GM19397 (cell line): ENCODE measurements around the gene TGM1.

Experiments
- ATAC-seq: cut with Tn5 transposase; IDR thresholded peaks from one replicate; pipeline ENCODE4 v1.9.1; 2021; ENCODE audit warnings: mild to moderate bottlenecking, moderate library complexity; ENCODE audit not compliant: unreplicated experiment

Gene TGM1

GRCh38 chr14:24292118-24292807, 29.3 kb upstream of the TGM1 start:
- ATAC-seq: no peak

- ATAC-seq: no peak
Measured at GRCh38 chr14:24291446-24292117, 28.6 kb upstream of the TGM1 start.

GRCh38 chr14:24290746-24291145, 27.8 kb upstream of the TGM1 start:
- no peak for ATAC-seq

- ATAC-seq: no peak
Measured at GRCh38 chr14:24289649-24290280, 26.8 kb upstream of the TGM1 start.

- no peak for ATAC-seq
Measured at GRCh38 chr14:24286996-24287395, 24.0 kb upstream of the TGM1 start.

GRCh38 chr14:24285351-24285750, 22.4 kb upstream of the TGM1 start:
- ATAC-seq: no peak

GRCh38 chr14:24284501-24285035, 21.6 kb upstream of the TGM1 start:
- ATAC-seq: no peak

GRCh38 chr14:24283796-24284460, 21.0 kb upstream of the TGM1 start:
- ATAC-seq: no peak

- ATAC-seq: no peak
Measured at GRCh38 chr14:24282736-24283135, 19.8 kb upstream of the TGM1 start.

- no peak for ATAC-seq
Measured at GRCh38 chr14:24281636-24282035, 18.7 kb upstream of the TGM1 start.

GRCh38 chr14:24280797-24281460, 18.0 kb upstream of the TGM1 start:
- no peak for ATAC-seq

- ATAC-seq: peak; percentile 64
Measured at GRCh38 chr14:24279301-24280186, 16.6 kb upstream of the TGM1 start.

GRCh38 chr14:24278424-24278823, 15.4 kb upstream of the TGM1 start:
- no peak for ATAC-seq

- no peak for ATAC-seq
Measured at GRCh38 chr14:24277606-24278321, 14.8 kb upstream of the TGM1 start.

- no peak for ATAC-seq
Measured at GRCh38 chr14:24277071-24277470, 14.1 kb upstream of the TGM1 start.

GRCh38 chr14:24274101-24274543, 11.1 kb upstream of the TGM1 start:
- peak; percentile 27 for ATAC-seq

- no peak for ATAC-seq
Measured at GRCh38 chr14:24273422-24273998, 10.5 kb upstream of the TGM1 start.

- ATAC-seq: no peak
Measured at GRCh38 chr14:24272467-24272866, 9.5 kb upstream of the TGM1 start.

- ATAC-seq: no peak
Measured at GRCh38 chr14:24271834-24272263, 8.9 kb upstream of the TGM1 start.
